ENCODE data around the gene RAD50.
"Not testable (repeated sequence)": the region's sequence is repeated elsewhere in the genome, so short reads cannot be mapped to it uniquely, and the experiment has no call there.

Gene RAD50

DNA sequence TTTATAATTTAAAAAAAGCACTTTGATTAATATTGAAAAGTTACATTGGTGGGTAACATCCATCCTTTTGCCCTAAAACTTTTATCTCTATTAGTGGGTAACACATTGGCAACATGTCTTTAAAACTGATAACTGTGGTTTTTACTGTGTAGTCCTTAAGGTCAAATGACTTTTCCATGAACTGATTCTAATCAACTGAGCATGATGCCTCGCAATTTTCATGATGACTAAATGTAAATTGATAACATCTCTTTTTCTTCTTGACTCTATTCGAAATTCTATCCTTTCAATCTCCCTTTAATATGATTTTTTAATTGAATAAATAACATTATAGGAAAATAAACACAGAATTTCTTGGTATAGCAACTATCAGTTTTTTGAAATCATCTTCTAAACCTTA, 7.2 kb upstream of the RAD50 start:
- in situ Hi-C loops (cut with MboI; ENCODE audit: low sequenced_read_pairs) = loop anchor here (25.0 kb wide), 1 partner anchor 263 kb away; the partner anchor contains the start of gene SOWAHA

DNA sequence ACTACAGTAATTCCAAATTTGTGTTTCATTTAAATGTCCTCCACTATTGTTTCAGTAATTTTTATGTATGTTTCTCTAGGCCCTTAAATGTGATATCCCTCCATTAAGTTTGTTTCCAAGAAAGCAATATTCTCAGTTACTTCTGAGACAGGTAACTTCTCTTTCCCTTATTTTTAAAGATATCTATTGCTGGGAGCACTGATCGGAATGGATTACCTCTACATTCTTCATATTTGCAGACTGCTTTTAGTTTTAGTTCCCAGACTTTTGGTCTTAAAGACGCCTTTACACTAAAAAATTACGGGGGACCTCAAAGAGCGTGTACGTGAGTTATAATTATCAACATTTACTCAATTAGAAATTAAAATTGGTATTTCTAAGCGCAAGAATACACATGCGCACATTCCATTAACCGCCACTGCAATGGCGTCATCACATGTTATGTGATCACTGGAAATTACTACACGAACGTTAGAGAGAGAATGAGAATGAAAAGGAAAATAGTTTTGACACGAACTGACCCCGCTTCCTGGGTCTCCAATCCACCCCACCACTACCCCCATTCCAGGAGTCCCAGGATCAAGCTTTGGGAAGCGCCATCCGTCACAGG, 519 bp upstream of the RAD50 start:
- in situ Hi-C loops (cut with MboI; ENCODE audit: low sequenced_read_pairs) = no loop called here

GRCh38 chr5:132557478-132558172, 848 bp downstream of the RAD50 start:
- in situ Hi-C loops (cut with MboI; ENCODE audit: low sequenced_read_pairs) = no loop called here

DNA sequence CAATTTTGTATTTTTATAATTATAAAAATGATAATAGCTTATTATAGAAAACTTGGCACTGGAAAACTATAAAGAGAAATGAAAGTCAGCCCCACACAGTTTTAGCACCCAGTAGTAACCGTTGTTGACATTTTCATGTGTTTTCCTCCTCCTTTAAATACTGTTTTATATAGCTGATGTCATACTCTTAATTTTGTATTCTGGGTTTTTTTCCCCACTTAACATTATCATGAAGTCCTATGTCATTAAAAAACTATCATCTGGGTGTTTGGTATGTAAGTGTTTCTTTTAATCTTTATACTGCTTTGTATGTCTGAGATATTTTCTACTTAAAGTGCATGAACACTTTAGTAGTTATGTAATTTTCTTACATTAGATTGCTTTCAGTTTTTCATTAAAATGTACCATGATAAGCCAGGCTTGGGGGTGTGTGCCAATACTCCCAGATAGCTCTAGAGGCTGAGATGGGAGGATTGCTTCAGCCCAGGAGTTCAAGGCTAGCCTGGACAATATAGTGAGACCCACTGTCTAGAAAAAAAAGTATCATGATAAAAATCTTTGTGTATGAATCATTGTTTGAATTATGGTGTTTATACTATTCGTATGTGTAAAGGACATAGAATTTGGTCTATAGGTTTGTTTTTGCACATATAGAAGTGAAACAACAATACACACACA, 2.7 kb downstream of the RAD50 start:
- in situ Hi-C loops (cut with MboI; ENCODE audit: low sequenced_read_pairs) = no loop called here

DNA sequence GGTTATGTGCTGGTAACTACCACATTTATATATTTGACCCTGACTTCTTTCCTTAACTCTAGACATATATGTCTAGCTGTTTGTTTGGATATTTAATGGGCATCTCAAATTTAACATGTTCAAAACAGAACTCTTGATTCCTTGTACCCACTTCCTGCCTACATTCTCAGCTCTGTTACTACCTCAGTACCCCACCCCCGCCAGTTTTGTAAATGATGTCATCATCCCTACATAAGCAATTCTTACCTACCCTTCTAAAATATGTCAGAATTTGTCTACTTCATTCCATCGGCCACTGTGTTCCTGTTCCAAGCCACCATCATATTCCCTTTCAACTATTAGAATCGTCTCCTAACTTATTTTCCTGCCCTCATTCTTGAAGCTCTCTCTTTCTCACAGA, 4.8 kb downstream of the RAD50 start:
- in situ Hi-C loops (cut with MboI; ENCODE audit: low sequenced_read_pairs) = no loop called here

GRCh38 chr5:132564555-132564954, 7.8 kb downstream of the RAD50 start:
- in situ Hi-C loops (cut with MboI; ENCODE audit: low sequenced_read_pairs) = not testable (repeated sequence)

DNA sequence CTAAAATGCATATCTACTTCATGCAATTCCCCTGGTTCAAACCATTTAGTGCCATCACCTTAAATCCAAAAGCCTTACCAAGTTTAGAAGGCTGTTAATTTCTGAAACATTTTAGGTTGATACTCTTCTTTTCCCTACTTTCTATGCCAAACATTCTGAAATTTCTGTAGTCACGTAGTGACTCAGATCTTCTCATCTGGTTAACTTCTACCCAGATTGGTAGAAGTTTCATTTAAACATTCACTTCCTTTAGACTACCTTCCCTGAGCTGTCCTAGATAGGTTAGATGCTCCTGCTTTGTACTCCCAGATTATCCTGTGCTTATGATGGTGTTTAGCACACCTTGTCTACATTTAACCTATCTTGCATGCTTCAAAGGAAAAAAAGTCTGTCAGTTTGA, 9.9 kb downstream of the RAD50 start:
- in situ Hi-C loops (cut with MboI; ENCODE audit: low sequenced_read_pairs) = no loop called here

DNA sequence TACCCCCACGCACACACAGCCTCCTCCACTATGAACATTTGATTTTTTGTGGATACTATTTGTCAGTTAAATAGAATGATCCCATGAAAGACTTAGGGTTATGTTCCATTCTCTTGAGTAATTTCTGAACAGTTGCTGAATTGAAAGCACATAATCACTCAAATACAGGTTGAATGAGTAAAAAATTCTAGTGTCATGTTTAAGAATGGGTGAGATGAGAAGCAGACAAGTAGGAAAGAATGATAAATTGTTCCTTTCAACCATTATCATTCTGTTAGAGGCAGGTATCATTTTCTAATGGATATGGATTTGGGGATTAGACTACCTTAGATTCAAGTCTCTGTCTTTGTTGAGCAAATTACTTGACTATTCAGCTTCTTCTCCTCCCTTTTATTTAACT, 19.3 kb downstream of the RAD50 start:
- in situ Hi-C loops (cut with MboI; ENCODE audit: low sequenced_read_pairs) = no loop called here

DNA sequence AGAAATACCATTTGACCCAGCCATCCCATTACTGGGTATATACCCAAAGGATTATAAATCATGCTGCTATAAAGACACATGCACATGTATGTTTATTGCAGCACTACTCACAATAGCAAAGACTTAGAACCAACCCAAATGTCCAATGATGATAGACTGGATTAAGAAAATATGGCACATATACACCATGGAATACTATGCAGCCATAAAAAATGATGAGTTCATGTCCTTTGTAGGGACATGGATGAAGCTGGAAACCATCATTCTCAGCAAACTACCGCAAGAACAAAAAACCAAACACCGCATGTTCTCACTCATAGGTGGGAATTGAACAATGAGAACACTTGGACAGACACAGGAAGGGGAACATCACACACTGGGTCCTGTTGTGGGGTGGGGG, 27.8 kb downstream of the RAD50 start:
- in situ Hi-C loops (cut with MboI; ENCODE audit: low sequenced_read_pairs) = not testable (repeated sequence)

- in situ Hi-C loops (cut with MboI; ENCODE audit: low sequenced_read_pairs) = no loop called here
Observed at GRCh38 chr5:132586063-132586462, 29.3 kb downstream of the RAD50 start.

DNA sequence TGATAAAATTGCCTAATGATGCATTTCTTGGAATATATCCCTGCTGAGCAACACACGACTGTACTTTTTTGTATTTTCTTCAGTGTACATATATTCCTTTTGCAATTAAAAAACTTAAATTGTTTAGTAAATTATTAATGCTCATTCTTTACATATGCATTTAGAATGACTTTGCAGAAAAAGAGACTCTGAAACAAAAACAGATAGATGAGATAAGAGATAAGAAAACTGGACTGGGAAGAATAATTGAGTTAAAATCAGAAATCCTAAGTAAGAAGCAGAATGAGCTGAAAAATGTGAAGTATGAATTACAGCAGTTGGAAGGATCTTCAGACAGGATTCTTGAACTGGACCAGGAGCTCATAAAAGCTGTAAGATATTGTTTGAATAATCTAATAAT, 32.7 kb downstream of the RAD50 start:
- in situ Hi-C loops (cut with MboI; ENCODE audit: low sequenced_read_pairs) = no loop called here

DNA sequence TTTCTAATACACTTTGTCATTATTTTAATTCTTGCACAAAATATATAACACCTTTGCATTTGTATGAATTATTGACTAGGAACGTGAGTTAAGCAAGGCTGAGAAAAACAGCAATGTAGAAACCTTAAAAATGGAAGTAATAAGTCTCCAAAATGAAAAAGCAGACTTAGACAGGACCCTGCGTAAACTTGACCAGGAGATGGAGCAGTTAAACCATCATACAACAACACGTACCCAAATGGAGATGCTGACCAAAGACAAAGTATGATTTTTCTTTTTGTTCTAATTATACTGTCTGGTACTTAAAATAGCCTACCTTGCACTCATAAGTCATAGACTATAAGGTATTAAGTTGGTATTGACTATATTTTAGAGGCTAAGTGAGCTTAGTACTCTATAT, 34.4 kb downstream of the RAD50 start:
- in situ Hi-C loops (cut with MboI; ENCODE audit: low sequenced_read_pairs) = no loop called here

GRCh38 chr5:132592521-132592920, 35.7 kb downstream of the RAD50 start:
- in situ Hi-C loops (cut with MboI; ENCODE audit: low sequenced_read_pairs) = no loop called here

- in situ Hi-C loops (cut with MboI; ENCODE audit: low sequenced_read_pairs) = no loop called here
Observed at GRCh38 chr5:132594170-132594569, 37.4 kb downstream of the RAD50 start.

DNA sequence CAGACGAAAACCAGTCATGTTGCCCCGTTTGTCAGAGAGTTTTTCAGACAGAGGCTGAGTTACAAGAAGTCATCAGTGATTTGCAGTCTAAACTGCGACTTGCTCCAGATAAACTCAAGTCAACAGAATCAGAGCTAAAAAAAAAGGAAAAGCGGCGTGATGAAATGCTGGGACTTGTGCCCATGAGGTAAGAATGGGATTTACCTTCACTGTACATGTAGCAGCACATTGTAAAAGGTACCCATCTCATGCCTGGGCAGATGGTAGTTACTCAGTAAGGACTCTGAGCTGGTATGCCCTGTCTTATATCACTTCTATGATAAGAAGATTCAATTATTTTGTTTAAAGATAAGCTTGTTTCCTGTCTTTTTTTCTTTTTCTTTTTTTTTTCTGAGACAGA, 38.8 kb downstream of the RAD50 start:
- in situ Hi-C loops (cut with MboI; ENCODE audit: low sequenced_read_pairs) = no loop called here

- in situ Hi-C loops (cut with MboI; ENCODE audit: low sequenced_read_pairs) = no loop called here
Observed at GRCh38 chr5:132601071-132601728, 44.4 kb downstream of the RAD50 start.

- in situ Hi-C loops (cut with MboI; ENCODE audit: low sequenced_read_pairs) = no loop called here
Observed at GRCh38 chr5:132607095-132607494, 50.3 kb downstream of the RAD50 start.

DNA sequence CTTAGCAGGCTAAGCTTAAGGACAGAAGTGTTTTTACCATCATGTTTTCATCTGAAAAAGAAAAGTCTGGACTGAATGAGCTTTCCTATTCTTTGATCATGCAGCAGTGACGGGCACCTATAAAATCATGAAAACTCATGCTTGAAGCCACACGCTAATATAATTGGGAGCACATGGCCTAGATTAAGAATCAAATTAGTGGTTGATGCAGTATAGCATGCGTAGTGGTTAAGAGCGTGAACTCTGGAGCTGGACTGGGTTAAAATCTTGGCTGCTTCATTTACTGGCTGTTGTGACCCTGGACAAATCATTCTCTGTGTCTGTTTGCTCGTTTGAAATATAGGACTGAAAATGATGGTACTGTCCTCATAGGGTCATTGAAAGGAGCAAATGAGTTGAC, 51.3 kb downstream of the RAD50 start:
- in situ Hi-C loops (cut with MboI; ENCODE audit: low sequenced_read_pairs) = no loop called here

- in situ Hi-C loops (cut with MboI; ENCODE audit: low sequenced_read_pairs) = no loop called here
Observed at GRCh38 chr5:132611965-132612364, 55.2 kb downstream of the RAD50 start.

- in situ Hi-C loops (cut with MboI; ENCODE audit: low sequenced_read_pairs) = no loop called here
Observed at GRCh38 chr5:132612846-132613245, 56.1 kb downstream of the RAD50 start.

GRCh38 chr5:132621699-132622098, 64.9 kb downstream of the RAD50 start:
- in situ Hi-C loops (cut with MboI; ENCODE audit: low sequenced_read_pairs) = no loop called here

- in situ Hi-C loops (cut with MboI; ENCODE audit: low sequenced_read_pairs) = no loop called here
Observed at GRCh38 chr5:132622608-132623007, 65.8 kb downstream of the RAD50 start.

Data from HL-60/S4 (cell line).